Right kidney (tissue), 1 donor: ENCODE measurements around the gene MAP3K7CL.
"Not testable (repeated sequence)": the region's sequence is repeated elsewhere in the genome, so short reads cannot be mapped to it uniquely, and the experiment has no call there.

Experiments
- DNase-seq: peaks from one replicate; pipeline ENCODE4 v3.0.0-alpha.2; 2016

The MAP3K7CL gene

DNA sequence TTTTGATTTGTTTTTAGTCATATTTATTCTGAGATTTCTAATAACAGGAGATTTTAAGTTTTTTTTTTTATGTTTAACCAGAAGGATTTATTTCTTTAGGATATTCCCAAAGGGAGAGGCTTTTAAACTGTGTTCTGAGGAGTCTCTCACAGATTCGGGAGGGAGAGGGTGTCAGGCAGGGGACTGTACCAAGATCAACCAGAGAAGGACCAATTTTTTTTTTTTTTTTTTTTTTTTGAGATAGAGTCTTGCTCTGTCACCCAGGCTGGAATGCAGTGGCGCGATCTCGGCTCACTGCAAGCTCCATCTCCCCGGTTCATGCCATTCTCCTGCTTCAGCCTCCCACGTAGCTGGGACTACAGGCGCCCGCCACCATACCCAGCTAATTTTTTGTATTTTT lies 37.0 kb downstream of the MAP3K7CL start:
- DNase-seq = not testable (repeated sequence)

- DNase-seq = no peak
These were observed 38.5 kb downstream of the MAP3K7CL start for GRCh38 chr21:29168891-29169315.

DNA sequence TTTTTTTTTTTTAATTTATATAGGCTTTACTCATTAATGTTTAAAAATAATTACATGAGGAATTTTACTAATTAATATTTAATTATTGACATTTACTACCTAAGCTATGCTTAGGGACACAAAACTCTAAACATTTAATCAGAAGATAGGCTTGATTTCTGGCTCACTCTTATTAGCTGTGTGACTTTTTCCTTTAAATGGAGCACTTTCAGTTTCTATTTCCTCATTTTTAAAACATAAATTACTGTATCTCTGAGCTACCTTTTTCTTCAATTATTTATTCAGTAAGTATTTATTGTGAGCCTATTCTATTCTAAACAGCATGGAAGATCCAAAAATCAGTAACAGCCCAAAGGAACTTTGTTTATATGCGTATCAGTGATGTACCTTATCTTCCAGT lies 40.5 kb downstream of the MAP3K7CL start:
- DNase-seq = no peak

- DNase-seq = no peak
These were observed 41.8 kb downstream of the MAP3K7CL start for GRCh38 chr21:29172282-29172681.

DNA sequence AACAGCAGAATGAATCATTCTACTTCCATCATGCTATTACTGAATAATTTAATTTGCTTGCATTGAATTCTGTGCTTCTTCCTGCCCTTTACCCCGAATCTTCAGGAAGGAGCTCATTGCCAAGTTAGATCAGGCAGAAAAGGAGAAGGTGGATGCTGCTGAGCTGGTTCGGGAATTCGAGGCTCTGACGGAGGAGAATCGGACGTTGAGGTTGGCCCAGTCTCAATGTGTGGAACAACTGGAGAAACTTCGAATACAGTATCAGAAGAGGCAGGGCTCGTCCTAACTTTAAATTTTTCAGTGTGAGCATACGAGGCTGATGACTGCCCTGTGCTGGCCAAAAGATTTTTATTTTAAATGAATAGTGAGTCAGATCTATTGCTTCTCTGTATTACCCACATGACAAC lies 44.2 kb downstream of the MAP3K7CL start:
- no peak for DNase-seq

DNA sequence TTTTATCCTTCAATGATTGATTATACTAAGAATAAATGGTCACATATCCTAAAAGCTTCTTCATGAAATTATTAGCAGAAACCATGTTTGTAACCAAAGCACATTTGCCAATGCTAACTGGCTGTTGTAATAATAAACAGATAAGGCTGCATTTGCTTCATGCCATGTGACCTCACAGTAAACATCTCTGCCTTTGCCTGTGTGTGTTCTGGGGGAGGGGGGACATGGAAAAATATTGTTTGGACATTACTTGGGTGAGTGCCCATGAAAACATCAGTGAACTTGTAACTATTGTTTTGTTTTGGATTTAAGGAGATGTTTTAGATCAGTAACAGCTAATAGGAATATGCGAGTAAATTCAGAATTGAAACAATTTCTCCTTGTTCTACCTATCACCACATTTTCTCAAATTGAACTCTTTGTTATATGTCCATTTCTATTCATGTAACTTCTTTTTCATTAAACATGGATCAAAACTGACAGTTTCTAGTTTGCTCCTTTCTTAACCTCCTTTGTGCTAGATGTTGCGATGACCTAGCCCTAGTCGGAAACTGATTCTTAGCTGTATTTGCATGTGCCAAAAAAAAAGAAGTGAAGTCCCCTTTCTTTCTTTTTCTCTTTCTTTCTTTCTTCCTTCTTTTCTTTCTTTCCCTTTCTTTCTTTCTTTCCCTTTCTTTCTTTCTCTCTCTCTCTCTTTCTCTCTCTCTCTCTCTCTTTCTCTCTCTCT lies 45.1 kb downstream of the MAP3K7CL start:
- DNase-seq = no peak

- no peak for DNase-seq
These were observed 46.2 kb downstream of the MAP3K7CL start for GRCh38 chr21:29176471-29177120.

DNA sequence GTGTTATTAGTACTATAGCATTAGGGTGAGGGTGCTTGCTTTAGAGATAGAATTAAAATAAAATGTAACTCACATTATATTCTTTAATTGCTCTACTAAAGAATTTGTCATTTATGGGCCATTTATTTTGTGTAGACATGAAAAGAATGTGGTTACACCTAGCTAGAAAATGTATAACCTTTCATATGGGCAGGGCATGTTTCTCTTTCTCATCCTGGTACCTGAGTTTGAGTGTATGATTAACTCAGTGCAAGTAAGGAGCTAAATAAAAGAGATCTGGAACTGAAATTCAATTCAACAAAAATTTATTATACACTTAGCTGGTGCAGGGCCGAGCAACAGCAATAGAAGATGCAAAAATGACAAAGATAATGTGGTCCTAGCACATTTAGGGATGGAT lies 47.4 kb downstream of the MAP3K7CL start:
- DNase-seq = no peak

DNA sequence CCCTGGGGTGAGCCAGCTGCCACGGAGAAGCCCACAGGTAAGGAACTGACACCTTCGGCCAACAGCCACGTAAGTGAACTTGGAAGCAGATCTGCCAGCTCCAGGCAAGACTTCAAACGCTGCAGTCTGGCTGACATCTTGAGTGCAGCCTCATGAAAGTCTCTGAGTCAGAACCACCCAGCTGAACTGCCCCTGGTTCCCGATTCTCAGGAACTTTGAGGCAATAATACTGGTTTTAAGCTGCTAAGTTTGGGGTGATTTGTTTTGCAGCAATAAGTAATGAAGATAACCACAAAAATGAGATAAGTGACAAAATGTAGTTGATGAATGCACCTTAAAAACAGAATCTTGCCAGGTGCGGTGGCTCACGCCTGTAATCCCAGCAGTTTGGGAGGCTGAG lies 48.5 kb downstream of the MAP3K7CL start:
- DNase-seq = no peak

DNA sequence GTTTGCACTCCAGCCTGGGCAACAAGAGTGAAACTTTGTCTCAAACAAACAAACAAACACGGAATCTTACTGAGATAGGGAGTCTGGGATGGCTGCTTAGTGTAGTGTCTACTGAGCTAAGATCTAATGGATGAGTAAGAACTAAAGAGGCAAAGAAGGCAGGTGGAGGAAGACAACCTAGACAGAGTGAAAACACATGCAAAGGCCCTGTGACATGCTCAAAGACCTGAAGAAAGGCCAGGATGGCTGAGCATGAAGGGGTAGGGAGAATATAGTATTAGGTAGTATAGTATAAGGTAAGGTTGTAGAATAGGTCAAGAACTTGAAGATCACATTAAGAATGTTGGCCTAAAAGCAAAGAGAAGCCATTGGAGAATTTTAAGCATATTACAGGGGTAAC lies 49.1 kb downstream of the MAP3K7CL start:
- no peak for DNase-seq

DNA sequence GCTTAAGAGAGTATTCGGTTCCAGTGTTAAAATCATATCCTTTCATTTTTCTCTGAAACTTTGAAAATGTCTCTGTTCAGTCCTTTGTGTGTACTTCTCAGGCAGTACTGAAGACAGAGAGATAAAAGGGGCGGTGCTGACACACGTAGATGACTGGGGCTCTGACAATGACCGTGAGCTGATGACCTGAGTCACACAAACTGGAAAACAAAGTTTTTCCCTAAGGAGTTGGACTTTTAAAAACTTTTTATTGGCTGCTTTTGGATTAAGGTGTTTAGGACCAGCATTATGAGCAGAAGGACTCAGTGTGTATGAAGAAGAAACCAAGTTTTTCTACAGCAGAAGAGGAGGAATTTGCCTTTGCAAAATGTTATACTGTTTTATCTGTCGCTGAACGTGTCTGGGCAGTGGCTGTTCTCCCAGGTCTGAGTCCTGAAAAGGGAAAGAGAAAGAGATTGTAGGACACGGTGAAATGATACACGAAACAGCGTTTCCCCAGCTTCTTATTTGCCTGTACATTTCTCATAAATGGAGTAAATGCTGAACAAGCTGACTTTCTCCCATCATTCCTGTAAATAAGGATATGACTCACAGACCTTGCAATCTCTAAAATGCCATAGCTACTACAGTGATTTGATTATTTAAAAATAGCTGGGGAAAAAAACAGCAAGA lies 51.5 kb downstream of the MAP3K7CL start:
- DNase-seq = peak; percentile 10

GRCh38 chr21:29182691-29183092 lies 52.2 kb downstream of the MAP3K7CL start:
- DNase-seq = no peak

GRCh38 chr21:29184037-29184436 lies 53.6 kb downstream of the MAP3K7CL start:
- no peak for DNase-seq

GRCh38 chr21:29185172-29185571 lies 54.7 kb downstream of the MAP3K7CL start:
- no peak for DNase-seq

- no peak for DNase-seq
These were observed 55.2 kb downstream of the MAP3K7CL start for GRCh38 chr21:29185633-29186032.

GRCh38 chr21:29186246-29186645 lies 55.8 kb downstream of the MAP3K7CL start:
- no peak for DNase-seq

- no peak for DNase-seq
These were observed 57.5 kb downstream of the MAP3K7CL start for GRCh38 chr21:29187944-29188343.

GRCh38 chr21:29189353-29189752 lies 58.9 kb downstream of the MAP3K7CL start:
- DNase-seq = no peak

DNA sequence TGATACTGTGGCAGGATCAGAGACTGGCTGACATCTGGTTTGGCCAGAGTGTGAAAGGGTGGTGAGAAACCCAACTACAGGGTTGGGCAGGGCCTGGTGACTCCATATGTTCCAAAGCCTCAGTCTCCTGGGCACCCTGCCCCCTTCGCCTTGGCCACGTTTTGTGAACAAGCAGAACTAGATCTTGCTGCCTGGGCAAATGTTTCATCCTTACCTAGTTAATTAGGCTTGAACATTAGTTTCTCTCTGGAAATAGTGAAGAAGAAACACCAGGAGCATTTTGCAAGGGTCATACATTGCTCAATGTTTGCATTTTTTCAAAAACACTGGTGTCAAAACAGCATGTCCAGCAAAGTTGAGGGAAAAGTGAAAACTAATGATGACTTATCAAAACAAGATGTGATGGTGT lies 60.5 kb downstream of the MAP3K7CL start:
- no peak for DNase-seq

DNA sequence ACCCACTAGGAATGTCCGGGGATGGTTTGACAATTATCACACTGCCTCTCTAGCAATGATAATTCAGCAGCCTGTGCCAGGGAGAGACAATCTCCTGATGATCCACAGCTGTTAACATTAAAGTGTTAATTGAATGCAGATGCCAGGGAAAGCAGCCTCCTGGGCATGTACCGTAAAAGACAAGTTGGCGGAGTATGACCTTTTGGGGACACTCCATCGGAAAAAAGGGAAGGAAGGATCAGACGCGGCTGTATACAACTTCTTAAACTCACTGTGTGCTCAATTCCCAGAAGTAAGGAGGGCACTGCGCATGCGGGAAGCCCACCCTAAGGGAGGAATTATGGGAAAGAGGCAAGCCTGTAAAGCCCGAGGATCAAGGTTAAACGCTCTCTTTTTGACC lies 62.6 kb downstream of the MAP3K7CL start:
- DNase-seq = no peak

DNA sequence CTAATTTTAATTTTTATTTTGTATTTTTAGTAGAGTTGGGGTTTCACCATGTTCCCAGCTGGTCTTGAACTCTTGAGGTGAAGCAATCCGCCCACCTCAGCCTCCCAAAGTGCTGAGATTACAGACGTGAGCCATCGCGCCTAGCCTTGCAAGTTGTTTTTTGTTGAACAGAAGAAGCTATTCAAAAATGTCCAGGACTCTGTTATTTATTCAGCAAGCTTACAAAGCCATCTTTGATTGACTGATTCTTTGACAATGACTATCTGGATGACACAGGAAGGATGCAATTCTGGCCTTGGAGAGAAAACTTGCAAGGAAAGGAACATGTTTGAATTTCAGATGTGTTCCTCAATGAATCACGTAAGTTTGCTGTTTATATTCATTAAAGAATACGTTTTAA lies 63.5 kb downstream of the MAP3K7CL start:
- no peak for DNase-seq

DNA sequence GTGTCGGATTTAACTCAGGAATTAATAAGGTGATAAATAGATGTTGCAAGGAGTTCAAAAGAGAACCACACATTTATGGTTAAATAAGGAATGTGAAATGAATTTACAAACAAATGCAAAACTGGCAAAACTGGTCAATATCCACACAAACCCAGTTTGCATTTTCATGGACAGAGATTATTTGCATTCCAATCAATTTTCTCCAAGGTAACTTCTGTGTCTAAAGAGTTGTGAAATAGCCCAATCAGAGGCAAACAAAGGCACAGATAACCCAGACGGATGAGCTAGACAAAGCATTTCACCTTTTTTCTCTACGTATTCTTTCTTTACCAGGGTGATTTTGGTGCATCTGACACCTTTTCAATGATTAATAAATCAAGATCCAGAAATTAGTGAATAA lies 63.9 kb downstream of the MAP3K7CL start:
- no peak for DNase-seq

DNA sequence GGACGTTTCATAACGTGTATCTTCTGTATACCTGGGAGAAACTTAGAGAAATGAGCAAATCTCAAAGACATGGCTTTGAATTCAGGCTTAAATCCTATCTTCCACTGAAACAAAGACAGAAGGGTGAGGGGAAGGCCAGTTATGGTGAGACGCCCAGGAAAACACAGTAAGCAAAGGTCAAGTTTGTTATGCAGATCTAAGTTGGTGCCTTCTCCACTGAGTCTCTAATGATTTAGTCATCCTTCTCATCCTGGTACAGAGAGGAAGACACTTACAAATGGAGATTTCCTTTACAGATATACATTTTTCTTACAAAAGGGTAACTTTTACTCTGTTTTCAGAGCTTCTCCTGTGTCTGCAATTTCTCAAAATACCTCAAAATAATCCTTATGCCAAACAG lies 64.4 kb downstream of the MAP3K7CL start:
- no peak for DNase-seq
